HG03469 (cell line): Measurements from ENCODE around the gene LRRC25.
"Not testable (repeated sequence)": the region's sequence is repeated elsewhere in the genome, so short reads cannot be mapped to it uniquely, and the experiment has no call there.

Experiments
- ATAC-seq: cut with Tn5 transposase; IDR thresholded peaks from one replicate; pipeline ENCODE4 v1.9.1; 2021; ENCODE audit warnings: mild to moderate bottlenecking, moderate library complexity, moderate number of reproducible peaks; ENCODE audit not compliant: unreplicated experiment

LRRC25 gene

GRCh38 chr19:18408053-18408476, 10.6 kb upstream of the LRRC25 start:
- ATAC-seq, result peak; percentile 44

- no peak for ATAC-seq
Measured at GRCh38 chr19:18406749-18407148, 9.3 kb upstream of the LRRC25 start.

GRCh38 chr19:18405754-18406153, 8.3 kb upstream of the LRRC25 start:
- not testable (repeated sequence) for ATAC-seq

- ATAC-seq, result not testable (repeated sequence)
Measured at GRCh38 chr19:18402455-18403248, 5.2 kb upstream of the LRRC25 start.

- ATAC-seq, result no peak
Measured at GRCh38 chr19:18401580-18402112, 4.2 kb upstream of the LRRC25 start.

- ATAC-seq, result no peak
Measured at GRCh38 chr19:18399008-18399407, 1.6 kb upstream of the LRRC25 start.

- no peak for ATAC-seq
Measured at GRCh38 chr19:18396471-18397241, 766 bp downstream of the LRRC25 start.

- ATAC-seq, result no peak
Measured at GRCh38 chr19:18393836-18394235, 3.6 kb downstream of the LRRC25 start.

- no peak for ATAC-seq
Measured at GRCh38 chr19:18392926-18393325, 4.5 kb downstream of the LRRC25 start.

- ATAC-seq, result no peak
Measured at GRCh38 chr19:18392417-18392816, 5.0 kb downstream of the LRRC25 start.

GRCh38 chr19:18391509-18392075, 5.8 kb downstream of the LRRC25 start:
- no peak for ATAC-seq

GRCh38 chr19:18390065-18390907, 7.1 kb downstream of the LRRC25 start:
- ATAC-seq, result no peak

GRCh38 chr19:18389726-18390064, 7.7 kb downstream of the LRRC25 start:
- no peak for ATAC-seq

- no peak for ATAC-seq
Measured at GRCh38 chr19:18388960-18389725, 8.3 kb downstream of the LRRC25 start.

- ATAC-seq, result no peak
Measured at GRCh38 chr19:18388100-18388959, 9.1 kb downstream of the LRRC25 start.

- ATAC-seq, result no peak
Measured at GRCh38 chr19:18386543-18387271, 10.7 kb downstream of the LRRC25 start.

GRCh38 chr19:18385675-18386542, 11.5 kb downstream of the LRRC25 start, which contains the start of gene GDF15:
Gene GDF15 (plus strand): TSS chr19:18386158. CDS start chr19:18386190, 32 bp downstream.
- no peak for ATAC-seq
